Fibroblast of villous mesenchyme (primary cell): ENCODE results near the gene KRTAP13-3. TPM values are rescaled to one million over a fixed set of nuclear protein-coding genes. Genes with fewer than 3 reads are reported as not detected.
A peak's percentile ranks its signal among the peaks of the same experiment; 100 is the strongest.

Experiments used
- DNase-seq: peaks from one replicate; pipeline ENCODE4 v3.0.0-alpha.2; 2010; ENCODE audit warnings: low read depth
- H3K4me3 ChIP-seq: 2 replicates; pipeline ENCODE4 v1.5.1; 2011; ENCODE audit warnings: low read depth, mild to moderate bottlenecking, low read length
- CTCF ChIP-seq: IDR thresholded peaks from 2 replicates; pipeline ENCODE4 v1.5.1; 2012; ENCODE audit warnings: low read depth, mild to moderate bottlenecking, low read length; ENCODE audit not compliant: insufficient read depth
- total RNA-seq: library from RNA; depleted of rRNA; stranded (reverse); fragments of >200 nt; gene quantifications from 2 replicates; pipeline ENCODE4 v1.2.3, GENCODE V29; 2012

The KRTAP13-3 gene
- total RNA-seq, 1 donor, result not detected

- TF ChIP-seq CTCF, result no peak
- no peak for DNase-seq
- no peak within 1 kb of the TSS for H3K4me3 ChIP-seq
Measured at GRCh38 chr21:30439975-30440374, 14.2 kb upstream of the KRTAP13-3 start, which contains the start of gene KRTAP15-1. Gene KRTAP15-1 (plus strand): TSS chr21:30440275. CDS start chr21:30440328, 53 bp downstream.

GRCh38 chr21:30437010-30437565 is 11.4 kb upstream of the KRTAP13-3 start:
- no peak for TF ChIP-seq CTCF
- DNase-seq, result no peak
- no peak overlapping the region for H3K4me3 ChIP-seq

- H3K4me3 ChIP-seq, result no peak overlapping the region
- DNase-seq, result no peak
- TF ChIP-seq CTCF, result peak; percentile 36
Measured at GRCh38 chr21:30434033-30434631, 8.4 kb upstream of the KRTAP13-3 start.

- H3K4me3 ChIP-seq, result no peak within 1 kb of the TSS
- DNase-seq, result no peak
- TF ChIP-seq CTCF, result no peak
Measured at GRCh38 chr21:30430170-30430655, 4.5 kb upstream of the KRTAP13-3 start, which contains the start of gene KRTAP13-4. Gene KRTAP13-4 (plus strand): TSS chr21:30430220. CDS start chr21:30430276, 56 bp downstream.

GRCh38 chr21:30426731-30427130 is 1.0 kb upstream of the KRTAP13-3 start:
- TF ChIP-seq CTCF, result no peak
- no peak overlapping the region for H3K4me3 ChIP-seq
- DNase-seq, result no peak

- no peak for DNase-seq
- H3K4me3 ChIP-seq, result no peak overlapping the region
- no peak for TF ChIP-seq CTCF
Measured at GRCh38 chr21:30415993-30416392, 9.7 kb downstream of the KRTAP13-3 start.
